NCI-H1694 (cell line): ENCODE results near the gene ICA1L.

Experiments
- DNase-seq: peaks from one replicate; lab custom pipeline; 2025; lab: John Stamatoyannopoulos, UW

Gene ICA1L

GRCh38 chr2:202782940-202783558 lies 88.5 kb downstream of the ICA1L start:
- DNase-seq = no peak

GRCh38 chr2:202780514-202781021 lies 91.0 kb downstream of the ICA1L start:
- no peak for DNase-seq

GRCh38 chr2:202778217-202778616 lies 93.3 kb downstream of the ICA1L start:
- no peak for DNase-seq

- DNase-seq = no peak
Measured at GRCh38 chr2:202774104-202774503, 97.5 kb downstream of the ICA1L start.

GRCh38 chr2:202773301-202773973 lies 98.1 kb downstream of the ICA1L start:
- no peak for DNase-seq

- no peak for DNase-seq
Measured at GRCh38 chr2:202771741-202772460, 99.7 kb downstream of the ICA1L start.

- DNase-seq = no peak
Measured at GRCh38 chr2:202771336-202771735, 100.2 kb downstream of the ICA1L start.

- no peak for DNase-seq
Measured at GRCh38 chr2:202769201-202769600, 102.4 kb downstream of the ICA1L start.

- DNase-seq = no peak
Measured at GRCh38 chr2:202768273-202768672, 103.3 kb downstream of the ICA1L start.

GRCh38 chr2:202765436-202765835 lies 106.1 kb downstream of the ICA1L start:
- DNase-seq = no peak

GRCh38 chr2:202764991-202765390 lies 106.6 kb downstream of the ICA1L start:
- DNase-seq = no peak

GRCh38 chr2:202763916-202764315 lies 107.7 kb downstream of the ICA1L start:
- DNase-seq = no peak

- DNase-seq = no peak
Measured at GRCh38 chr2:202762556-202762955, 109.0 kb downstream of the ICA1L start.

- no peak for DNase-seq
Measured at GRCh38 chr2:202760848-202761247, 110.7 kb downstream of the ICA1L start.

- no peak for DNase-seq
Measured at GRCh38 chr2:202758604-202759003, 113.0 kb downstream of the ICA1L start.

GRCh38 chr2:202758128-202758527 lies 113.4 kb downstream of the ICA1L start:
- DNase-seq = no peak

- DNase-seq = no peak
Measured at GRCh38 chr2:202757339-202757738, 114.2 kb downstream of the ICA1L start.

- DNase-seq = no peak
Measured at GRCh38 chr2:202756598-202756997, 115.0 kb downstream of the ICA1L start.

- DNase-seq = no peak
Measured at GRCh38 chr2:202754936-202755335, 116.6 kb downstream of the ICA1L start.

- DNase-seq = no peak
Measured at GRCh38 chr2:202752071-202752470, 119.5 kb downstream of the ICA1L start.

GRCh38 chr2:202750763-202751427 lies 120.7 kb downstream of the ICA1L start:
- DNase-seq = no peak

GRCh38 chr2:202749477-202749876 lies 122.1 kb downstream of the ICA1L start:
- DNase-seq = no peak
